Trophoblast cell (in vitro differentiated cells and primary cell): Measurements from ENCODE around the gene IL20RB.
"Not testable (repeated sequence)": the region's sequence is repeated elsewhere in the genome, so short reads cannot be mapped to it uniquely, and the experiment has no call there.

Experiments
- DNase-seq, 2 donors: peaks; one replicate each; pipeline ENCODE4 v3.0.0-alpha.2; 2016
- H2AFZ ChIP-seq: 2 replicates; pipeline ENCODE4 v1.6.1; 2013; ENCODE audit warnings: low read length, moderate library complexity, mild to moderate bottlenecking; ENCODE audit not compliant: insufficient read depth, poor library complexity
- H2AK5ac ChIP-seq: 2 replicates; pipeline ENCODE4 v1.6.1; 2013; ENCODE audit warnings: mild to moderate bottlenecking, low read length
- H2BK120ac ChIP-seq: 2 replicates; pipeline ENCODE4 v1.6.1; 2013; ENCODE audit warnings: low read length, mild to moderate bottlenecking, moderate library complexity; ENCODE audit not compliant: insufficient read depth, poor library complexity
- H2BK12ac ChIP-seq: 2 replicates; pipeline ENCODE4 v1.6.1; 2013; ENCODE audit warnings: mild to moderate bottlenecking, low read length, moderate library complexity
- H2BK5ac ChIP-seq: 2 replicates; pipeline ENCODE4 v1.6.1; 2013; ENCODE audit warnings: low read length, low read depth, moderate library complexity, mild to moderate bottlenecking; ENCODE audit not compliant: poor library complexity
- H3K14ac ChIP-seq: 2 replicates; pipeline ENCODE4 v1.6.1; 2013; ENCODE audit warnings: mild to moderate bottlenecking, low read length
- H3K18ac ChIP-seq: 2 replicates; pipeline ENCODE4 v1.6.1; 2013; ENCODE audit warnings: mild to moderate bottlenecking, low read length
- H3K23ac ChIP-seq: 2 replicates; pipeline ENCODE4 v1.6.1; 2013; ENCODE audit warnings: low read length
- H3K27ac ChIP-seq: 2 replicates; pipeline ENCODE4 v1.5.1; 2013; ENCODE audit warnings: low read depth, mild to moderate bottlenecking, inconsistent platforms, low read length, moderate library complexity
- H3K27me3 ChIP-seq: 2 replicates; pipeline ENCODE4 v1.6.1; 2013; ENCODE audit warnings: inconsistent platforms, mild to moderate bottlenecking, low read length, moderate library complexity; ENCODE audit not compliant: insufficient read depth
- H3K36me3 ChIP-seq, 2 experiments: 1 replicate in 1 of 2; 2 replicates in 1 of 2; pipeline ENCODE4 v1.6.1; 2013; ENCODE audit warnings: low read length in 2 of 2, mild to moderate bottlenecking in 2 of 2, moderate library complexity in 1 of 2; ENCODE audit not compliant: insufficient read depth in 2 of 2, control insufficient read depth in 1 of 2
- H3K4ac ChIP-seq: 2 replicates; pipeline ENCODE4 v1.6.1; 2013; ENCODE audit warnings: low read depth, mild to moderate bottlenecking, low read length, moderate library complexity
- H3K4me1 ChIP-seq, 2 experiments: 1 replicate in 1 of 2; 2 replicates in 1 of 2; pipeline ENCODE4 v1.6.1; 2013; ENCODE audit warnings: low read length in 2 of 2, mild to moderate bottlenecking in 2 of 2, moderate library complexity in 1 of 2; ENCODE audit not compliant: insufficient read depth in 2 of 2, control insufficient read depth in 1 of 2
- H3K4me2 ChIP-seq: 2 replicates; pipeline ENCODE4 v1.6.1; 2013; ENCODE audit warnings: inconsistent platforms, mild to moderate bottlenecking, low read length, moderate library complexity
- H3K4me3 ChIP-seq: 2 replicates; pipeline ENCODE4 v1.5.1; 2013; ENCODE audit warnings: mild to moderate bottlenecking, low read depth, low read length, inconsistent platforms
- H3K79me1 ChIP-seq: one replicate; pipeline ENCODE4 v1.6.1; 2013; ENCODE audit warnings: low read length
- H3K79me2 ChIP-seq: 2 replicates; pipeline ENCODE4 v1.6.1; 2013; ENCODE audit warnings: low read length, mild to moderate bottlenecking; ENCODE audit not compliant: control insufficient read depth, insufficient read depth, poor library complexity
- H3K9ac ChIP-seq: 2 replicates; pipeline ENCODE4 v1.6.1; 2013; ENCODE audit warnings: mild to moderate bottlenecking, low read length
- H3K9me3 ChIP-seq: 2 replicates; pipeline ENCODE4 v1.6.1; 2013; ENCODE audit warnings: low read depth, mild to moderate bottlenecking, control low read depth, inconsistent platforms, low read length; ENCODE audit not compliant: insufficient read depth
- H4K12ac ChIP-seq: 2 replicates; pipeline ENCODE4 v1.6.1; 2013; ENCODE audit warnings: low read depth, mild to moderate bottlenecking, low read length, moderate library complexity
- H4K8ac ChIP-seq: 2 replicates; pipeline ENCODE4 v1.6.1; 2013; ENCODE audit warnings: low read depth, mild to moderate bottlenecking, low read length, moderate library complexity
- H4K91ac ChIP-seq: one replicate; pipeline ENCODE4 v1.6.1; 2013; ENCODE audit warnings: low read depth, mild to moderate bottlenecking, low read length, moderate library complexity
- WGBS: extraction: QIAGEN DNeasy Blood & Tissue Kit; methylation state at CpG from one replicate; pipeline ENCODE4 v1.1.7; 2013; ENCODE audit warnings: missing lambda C conversion rate; ENCODE audit not compliant: insufficient read length, insufficient coverage; ENCODE audit errors: extremely low coverage; 5-methylcytosine and 5-hydroxymethylcytosine counted together

Gene IL20RB

GRCh38 chr3:136994772-136995516 lies 37.2 kb downstream of the IL20RB start:
- Histone ChIP-seq H4K91ac (no peak overlapping the region), H3K23ac (no peak overlapping the region), H2BK12ac (no peak overlapping the region), H3K4ac (no peak overlapping the region), H3K79me1 (no peaks in the 10 kb centered on the region), H4K8ac (no peak overlapping the region), H3K4me3 (no peak overlapping the region), H3K14ac (no peak overlapping the region), H3K36me3 (no peaks in the 10 kb centered on the region), H3K27me3 (no peaks in the 10 kb centered on the region), H3K27ac (no peak overlapping the region), H3K4me1 (no peaks in the 10 kb centered on the region), H4K12ac (no peak overlapping the region), H3K4me2 (no peak overlapping the region), H2AFZ (no peak overlapping the region), H2BK120ac (no peak overlapping the region), H3K79me2 (no peaks in the 10 kb centered on the region), H3K9me3 (peaks cover 2% of the 10 kb centered on the region), H2BK5ac (no peak overlapping the region), H3K18ac (no peak overlapping the region), H2AK5ac (no peak overlapping the region), H3K9ac (no peak overlapping the region)
- DNase-seq, result peak in 1 of 2 donors; percentile 26
- no CpG with 5 or more reads among the region's 8 CpGs for WGBS

GRCh38 chr3:136995652-136996051 lies 37.9 kb downstream of the IL20RB start:
- H3K23ac ChIP-seq, result no peak overlapping the region
- H3K4me2 ChIP-seq, result no peak overlapping the region
- H4K91ac ChIP-seq, result no peak overlapping the region
- WGBS, result no CpG with 5 or more reads among the region's 1 CpG
- H3K18ac ChIP-seq, result no peak overlapping the region
- DNase-seq, result no peak
- no peak overlapping the region for H3K9ac ChIP-seq
- H3K27ac ChIP-seq, result no peak overlapping the region
- no peaks in the 10 kb centered on the region for H3K4me1 ChIP-seq
- no peak overlapping the region for H3K14ac ChIP-seq
- H3K79me2 ChIP-seq, result no peaks in the 10 kb centered on the region
- no peaks in the 10 kb centered on the region for H3K27me3 ChIP-seq
- H3K79me1 ChIP-seq, result no peaks in the 10 kb centered on the region
- H2AFZ ChIP-seq, result no peak overlapping the region
- no peak overlapping the region for H4K12ac ChIP-seq
- no peak overlapping the region for H2BK120ac ChIP-seq
- H3K4me3 ChIP-seq, result no peak overlapping the region
- no peak overlapping the region for H4K8ac ChIP-seq
- H2AK5ac ChIP-seq, result no peak overlapping the region
- H3K9me3 ChIP-seq, result peaks cover 2% of the 10 kb centered on the region
- H3K36me3 ChIP-seq, result no peaks in the 10 kb centered on the region
- H2BK5ac ChIP-seq, result no peak overlapping the region
- no peak overlapping the region for H2BK12ac ChIP-seq
- H3K4ac ChIP-seq, result no peak overlapping the region

GRCh38 chr3:137000039-137000438 lies 42.3 kb downstream of the IL20RB start:
- Histone ChIP-seq H4K8ac (no peak overlapping the region), H2BK120ac (no peak overlapping the region), H4K12ac (no peak overlapping the region), H3K27me3 (no peaks in the 10 kb centered on the region), H3K27ac (no peak overlapping the region), H3K79me1 (no peaks in the 10 kb centered on the region), H3K4ac (no peak overlapping the region), H3K9me3 (no peaks in the 10 kb centered on the region), H2AFZ (no peak overlapping the region), H3K4me3 (no peak overlapping the region), H3K79me2 (no peaks in the 10 kb centered on the region), H3K4me2 (no peak overlapping the region), H3K36me3 (no peaks in the 10 kb centered on the region), H3K14ac (no peak overlapping the region), H3K18ac (no peak overlapping the region), H2BK5ac (no peak overlapping the region), H3K23ac (no peak overlapping the region), H3K9ac (no peak overlapping the region), H3K4me1 (no peaks in the 10 kb centered on the region), H2BK12ac (no peak overlapping the region), H2AK5ac (no peak overlapping the region), H4K91ac (no peak overlapping the region)
- DNase-seq, result no peak

- not testable (repeated sequence) for H3K4me2 ChIP-seq, H3K79me2 ChIP-seq, DNase-seq, H3K4me1 ChIP-seq, H2BK5ac ChIP-seq, H2AK5ac ChIP-seq, H3K4ac ChIP-seq, H2AFZ ChIP-seq, H2BK120ac ChIP-seq, H3K36me3 ChIP-seq, H2BK12ac ChIP-seq, H3K27ac ChIP-seq, H3K14ac ChIP-seq, H3K9me3 ChIP-seq, H4K8ac ChIP-seq, H3K9ac ChIP-seq, H4K91ac ChIP-seq, H3K27me3 ChIP-seq, H3K23ac ChIP-seq, H3K79me1 ChIP-seq, H3K18ac ChIP-seq, H3K4me3 ChIP-seq
- no CpG with 5 or more reads among the region's 9 CpGs for WGBS
- peak overlapping the region; percentile 57 for H4K12ac ChIP-seq
Measured at GRCh38 chr3:137007376-137007775, 49.6 kb downstream of the IL20RB start.
